Colonic mucosa (tissue), 4 donors: ENCODE data around the gene ACER3. TPM values are rescaled to one million over a fixed set of nuclear protein-coding genes. Genes with fewer than 3 reads are reported as not detected.

Experiments used
- DNase-seq: peaks from one replicate; pipeline ENCODE4 v3.0.0-alpha.2; 2020
- H3K27ac ChIP-seq: fragments of 200-600 bp; one replicate; pipeline ENCODE4 v1.8.0; 2021
- H3K27me3 ChIP-seq: fragments of 200-600 bp; one replicate; pipeline ENCODE4 v1.8.0; 2021
- H3K36me3 ChIP-seq: fragments of 200-600 bp; one replicate; pipeline ENCODE4 v1.8.0; 2021
- H3K4me1 ChIP-seq: fragments of 200-600 bp; one replicate; pipeline ENCODE4 v1.8.0; 2021; ENCODE audit warnings: mild to moderate bottlenecking
- H3K4me3 ChIP-seq: fragments of 200-600 bp; one replicate; pipeline ENCODE4 v1.8.0; 2021
- H3K9ac ChIP-seq, 2 donors: one replicate each; pipeline ENCODE4 v1.7.0; 2013; ENCODE audit warnings: control low read depth in 2 of 2, low read depth in 2 of 2, low read length in 2 of 2
- H3K9me3 ChIP-seq: fragments of 200-600 bp; one replicate; pipeline ENCODE4 v1.8.0; 2021
- CTCF ChIP-seq: fragments of 200-600 bp; IDR thresholded peaks from one replicate; pipeline ENCODE4 v1.8.0; 2022; ENCODE audit warnings: antibody characterized with exemption, mild to moderate bottlenecking
- intact Hi-C: fragments of 100-400 bp; cut with DNase I; formaldehyde crosslinking; loops from one replicate; pipeline ENCODE4 v1.14.1; 2022
- total RNA-seq, 2 donors: library from RNA; stranded (reverse); fragmentation: NEBNext Ultra II Directional in 1 of 2; extraction: Animal tissue kit (Norgen Biotek cat#: 25700) in 1 of 2; gene quantifications; one replicate each; pipeline ENCODE4 v1.2.1, GENCODE V29; 2021
- donor health status: healthy.
- donor health status: DM: no; HTN: no; CAD: no.
- donor health status: DM: no; HTN: no; CAD: no.

ACER3 gene
- total RNA-seq, 2 donors from 2014 or later = 25.0 to 36.4 TPM

- no peaks in the 10 kb centered on the region for H3K4me1 ChIP-seq
- H3K4me3 ChIP-seq = no peak overlapping the region
- intact Hi-C loops = no loop called here
- peak; percentile 13 for DNase-seq
- H3K27me3 ChIP-seq = no peaks in the 10 kb centered on the region
- H3K9ac ChIP-seq = no peak overlapping the region
- no peak overlapping the region for H3K27ac ChIP-seq
- no peaks in the 10 kb centered on the region for H3K9me3 ChIP-seq
- TF ChIP-seq CTCF = no peak
- no peaks in the 10 kb centered on the region for H3K36me3 ChIP-seq
Measured at GRCh38 chr11:76841923-76842452, 18.7 kb upstream of the ACER3 start.

- intact Hi-C loops = no loop called here
- DNase-seq = no peak
- no peak overlapping the region for H3K4me3 ChIP-seq
- H3K27ac ChIP-seq = no peak overlapping the region
- H3K4me1 ChIP-seq = no peaks in the 10 kb centered on the region
- no peaks in the 10 kb centered on the region for H3K9me3 ChIP-seq
- no peaks in the 10 kb centered on the region for H3K27me3 ChIP-seq
- no peak overlapping the region for H3K9ac ChIP-seq
- H3K36me3 ChIP-seq = no peaks in the 10 kb centered on the region
- no peak for TF ChIP-seq CTCF
Measured at GRCh38 chr11:76843907-76844306, 16.8 kb upstream of the ACER3 start.

- intact Hi-C loops = no loop called here
- TF ChIP-seq CTCF = no peak
- Histone ChIP-seq H3K27ac (no peak overlapping the region), H3K9ac (no peak overlapping the region), H3K9me3 (no peaks in the 10 kb centered on the region), H3K27me3 (no peaks in the 10 kb centered on the region), H3K4me1 (no peaks in the 10 kb centered on the region), H3K36me3 (no peaks in the 10 kb centered on the region), H3K4me3 (no peak overlapping the region)
- peak; percentile 10 for DNase-seq
Measured at GRCh38 chr11:76844511-76844910, 16.2 kb upstream of the ACER3 start.

- H3K4me3 ChIP-seq = no peak overlapping the region
- H3K4me1 ChIP-seq = no peaks in the 10 kb centered on the region
- no peaks in the 10 kb centered on the region for H3K27me3 ChIP-seq
- DNase-seq = peak; percentile 51
- no peak for TF ChIP-seq CTCF
- H3K9me3 ChIP-seq = no peaks in the 10 kb centered on the region
- no peak overlapping the region for H3K9ac ChIP-seq
- H3K36me3 ChIP-seq = no peaks in the 10 kb centered on the region
- H3K27ac ChIP-seq = no peak overlapping the region
- intact Hi-C loops = no loop called here
Measured at GRCh38 chr11:76845069-76845468, 15.6 kb upstream of the ACER3 start.

GRCh38 chr11:76846441-76846840 is 14.3 kb upstream of the ACER3 start:
- no peaks in the 10 kb centered on the region for H3K4me1 ChIP-seq
- no peak overlapping the region for H3K4me3 ChIP-seq
- H3K9me3 ChIP-seq = no peaks in the 10 kb centered on the region
- peak; percentile 15 for DNase-seq
- intact Hi-C loops = no loop called here
- H3K27me3 ChIP-seq = no peaks in the 10 kb centered on the region
- no peaks in the 10 kb centered on the region for H3K36me3 ChIP-seq
- TF ChIP-seq CTCF = no peak
- H3K9ac ChIP-seq = no peak overlapping the region
- H3K27ac ChIP-seq = no peak overlapping the region
